Measurements from ENCODE around the gene EXO1.

EXO1 gene

GRCh38 chr1:241895013-241895412, 47.0 kb downstream of the EXO1 start:
- no peak for DNase-seq

GRCh38 chr1:241896670-241896962, 48.6 kb downstream of the EXO1 start:
- no peak for DNase-seq

- no peak for DNase-seq
Measured at GRCh38 chr1:241899210-241899609, 51.2 kb downstream of the EXO1 start.

GRCh38 chr1:241900381-241900780, 52.4 kb downstream of the EXO1 start:
- no peak for DNase-seq

GRCh38 chr1:241902391-241903065, 54.5 kb downstream of the EXO1 start:
- no peak for DNase-seq

- DNase-seq, result no peak
Measured at GRCh38 chr1:241916196-241916595, 68.2 kb downstream of the EXO1 start.

GRCh38 chr1:241917487-241917886, 69.5 kb downstream of the EXO1 start:
- DNase-seq, result no peak

GRCh38 chr1:241918879-241919278, 70.9 kb downstream of the EXO1 start:
- no peak for DNase-seq

GRCh38 chr1:241924080-241924808, 76.2 kb downstream of the EXO1 start:
- no peak for DNase-seq

- DNase-seq, result no peak
Measured at GRCh38 chr1:241926141-241926540, 78.1 kb downstream of the EXO1 start.

GRCh38 chr1:241927321-241927720, 79.3 kb downstream of the EXO1 start:
- no peak for DNase-seq

GRCh38 chr1:241932845-241933244, 84.8 kb downstream of the EXO1 start:
- DNase-seq, result no peak

GRCh38 chr1:241934201-241934848, 86.3 kb downstream of the EXO1 start:
- DNase-seq, result no peak

GRCh38 chr1:241934866-241935265, 86.9 kb downstream of the EXO1 start:
- no peak for DNase-seq
